ENCODE measurements around the gene GPR158. TPM values are rescaled to one million over a fixed set of nuclear protein-coding genes. Genes with fewer than 3 reads are reported as not detected.
"Not testable (repeated sequence)": the region's sequence is repeated elsewhere in the genome, so short reads cannot be mapped to it uniquely, and the experiment has no call there.

The GPR158 gene
- total RNA-seq, 1 experiment from 2014 or later = not detected

GRCh38 chr10:25304606-25305005 is 129.8 kb downstream of the GPR158 start:
- TF ChIP-seq CTCF (IDR thresholded peaks at IDR 0.05; ENCODE audit: unreplicated experiment) = no peak
- intact Hi-C loops (cut with micrococcal nuclease) = no loop called here
- Mint-ChIP-seq H3K36me3 (ENCODE audit: insufficient read depth, unreplicated experiment) (no peaks in the 10 kb centered on the region), H3K27me3 (ENCODE audit: insufficient read depth, unreplicated experiment) (peaks cover 79% of the 10 kb centered on the region), H3K9me3 (ENCODE audit: unreplicated experiment) (no peaks in the 10 kb centered on the region), H3K4me3 (ENCODE audit: unreplicated experiment) (no peak overlapping the region), H3K27ac (ENCODE audit: low read depth, unreplicated experiment) (no peak overlapping the region), H3K4me1 (ENCODE audit: insufficient read depth, unreplicated experiment) (no peaks in the 10 kb centered on the region)
- ChIA-PET POLR2A (no interaction called here), CTCF (no interaction called here)
- no TSS peak for BruUV-seq (replicated peaks)
- DNase-seq (ENCODE audit: unreplicated experiment) = peak; percentile 18

GRCh38 chr10:25306386-25306785 is 131.6 kb downstream of the GPR158 start:
- no peak overlapping the region for H3K4me3 Mint-ChIP-seq (ENCODE audit: unreplicated experiment)
- ChIA-PET POLR2A (no interaction called here), CTCF (no interaction called here)
- no peaks in the 10 kb centered on the region for H3K4me1 Mint-ChIP-seq (ENCODE audit: insufficient read depth, unreplicated experiment)
- no peaks in the 10 kb centered on the region for H3K36me3 Mint-ChIP-seq (ENCODE audit: insufficient read depth, unreplicated experiment)
- no peak for TF ChIP-seq CTCF (IDR thresholded peaks at IDR 0.05; ENCODE audit: unreplicated experiment)
- H3K9me3 Mint-ChIP-seq (ENCODE audit: unreplicated experiment) = no peaks in the 10 kb centered on the region
- intact Hi-C loops (cut with micrococcal nuclease) = no loop called here
- peaks cover 79% of the 10 kb centered on the region for H3K27me3 Mint-ChIP-seq (ENCODE audit: insufficient read depth, unreplicated experiment)
- no peak for DNase-seq (ENCODE audit: unreplicated experiment)
- no peak overlapping the region for H3K27ac Mint-ChIP-seq (ENCODE audit: low read depth, unreplicated experiment)
- no TSS peak for BruUV-seq (replicated peaks)

GRCh38 chr10:25308278-25308677 is 133.5 kb downstream of the GPR158 start:
- peaks cover 63% of the 10 kb centered on the region for H3K27me3 Mint-ChIP-seq (ENCODE audit: insufficient read depth, unreplicated experiment)
- no peak for TF ChIP-seq CTCF (IDR thresholded peaks at IDR 0.05; ENCODE audit: unreplicated experiment)
- no peak overlapping the region for H3K27ac Mint-ChIP-seq (ENCODE audit: low read depth, unreplicated experiment)
- CTCF ChIA-PET = no interaction called here
- no peaks in the 10 kb centered on the region for H3K9me3 Mint-ChIP-seq (ENCODE audit: unreplicated experiment)
- H3K4me1 Mint-ChIP-seq (ENCODE audit: insufficient read depth, unreplicated experiment) = no peaks in the 10 kb centered on the region
- no TSS peak for BruUV-seq (replicated peaks)
- no peaks in the 10 kb centered on the region for H3K36me3 Mint-ChIP-seq (ENCODE audit: insufficient read depth, unreplicated experiment)
- no peak for DNase-seq (ENCODE audit: unreplicated experiment)
- H3K4me3 Mint-ChIP-seq (ENCODE audit: unreplicated experiment) = no peak overlapping the region
- POLR2A ChIA-PET = no interaction called here
- intact Hi-C loops (cut with micrococcal nuclease) = no loop called here

GRCh38 chr10:25317596-25318211 is 142.9 kb downstream of the GPR158 start:
- CTCF ChIA-PET = interaction anchor here (0.6 to 1.8 kb wide), 2 partner anchors 90 to 204 kb away, joined by 4 read pairs; no protein-coding TSS in a partner anchor
- H3K4me1 Mint-ChIP-seq (ENCODE audit: insufficient read depth, unreplicated experiment); H3K27me3 Mint-ChIP-seq (ENCODE audit: insufficient read depth, unreplicated experiment); H3K27ac Mint-ChIP-seq (ENCODE audit: low read depth, unreplicated experiment); BruUV-seq (replicated peaks); H3K36me3 Mint-ChIP-seq (ENCODE audit: insufficient read depth, unreplicated experiment); intact Hi-C loops (cut with micrococcal nuclease); H3K4me3 Mint-ChIP-seq (ENCODE audit: unreplicated experiment); H3K9me3 Mint-ChIP-seq (ENCODE audit: unreplicated experiment): not testable (repeated sequence)
- POLR2A ChIA-PET = interaction anchor here (0.6 kb wide), 1 partner anchor 416 kb away, joined by 5 read pairs; no protein-coding TSS in a partner anchor
- DNase-seq (ENCODE audit: unreplicated experiment) = peak; percentile 50

GRCh38 chr10:25327273-25327672 is 152.5 kb downstream of the GPR158 start:
- ChIA-PET CTCF (no interaction called here), POLR2A (no interaction called here)
- Mint-ChIP-seq H3K4me3 (ENCODE audit: unreplicated experiment) (no peak overlapping the region), H3K4me1 (ENCODE audit: insufficient read depth, unreplicated experiment) (no peaks in the 10 kb centered on the region), H3K27me3 (ENCODE audit: insufficient read depth, unreplicated experiment) (peaks cover 4% of the 10 kb centered on the region), H3K9me3 (ENCODE audit: unreplicated experiment) (no peaks in the 10 kb centered on the region), H3K27ac (ENCODE audit: low read depth, unreplicated experiment) (no peak overlapping the region), H3K36me3 (ENCODE audit: insufficient read depth, unreplicated experiment) (peaks cover 5% of the 10 kb centered on the region)
- DNase-seq (ENCODE audit: unreplicated experiment) = no peak
- intact Hi-C loops (cut with micrococcal nuclease) = no loop called here
- no peak for TF ChIP-seq CTCF (IDR thresholded peaks at IDR 0.05; ENCODE audit: unreplicated experiment)
- BruUV-seq (replicated peaks) = no TSS peak

Data from MCF 10A (cell line).